GM08714 (cell line): Measurements from ENCODE around the gene RABEPK.
A peak's percentile ranks its signal among the peaks of the same experiment; 100 is the strongest.

Source experiments
- H3K4me3 ChIP-seq: fragments of 200-500 bp; sonication (Bioruptor generic); 2 replicates; pipeline ENCODE4 v1.5.1; 2014; ENCODE audit warnings: mild to moderate bottlenecking, low read length, inconsistent platforms
- ZNF274 ChIP-seq: IDR thresholded peaks from 2 replicates; pipeline ENCODE4 v1.6.1; 2012; ENCODE audit warnings: mild to moderate bottlenecking, low read depth, low read length

RABEPK gene

GRCh38 chr9:125255781-125256391 lies 55.5 kb downstream of the RABEPK start:
- TF ChIP-seq ZNF274 = no peak
- H3K4me3 ChIP-seq = no peak overlapping the region

GRCh38 chr9:125258160-125258785 lies 57.9 kb downstream of the RABEPK start:
- no peak for TF ChIP-seq ZNF274
- no peak overlapping the region for H3K4me3 ChIP-seq

GRCh38 chr9:125258832-125259534 lies 58.6 kb downstream of the RABEPK start:
- no peak overlapping the region for H3K4me3 ChIP-seq
- no peak for TF ChIP-seq ZNF274

GRCh38 chr9:125260561-125260960 lies 60.2 kb downstream of the RABEPK start:
- no peak overlapping the region for H3K4me3 ChIP-seq
- TF ChIP-seq ZNF274 = no peak

GRCh38 chr9:125261501-125262293 lies 61.4 kb downstream of the RABEPK start, which contains the start of gene GAPVD1:
TSS of gene GAPVD1 (plus strand) at chr9:125261826. CDS start at chr9:125298922, 37,096 bp downstream.
- peak within 1 kb of the TSS; percentile 78 for H3K4me3 ChIP-seq
- TF ChIP-seq ZNF274 = no peak

- H3K4me3 ChIP-seq = peak overlapping the region; percentile 78
- no peak for TF ChIP-seq ZNF274
Observed at GRCh38 chr9:125262294-125262991, 62.1 kb downstream of the RABEPK start.

- H3K4me3 ChIP-seq = peak overlapping the region; percentile 33; the same call in 1 of the 2 replicates
Observed at GRCh38 chr9:125264068-125264467, 63.7 kb downstream of the RABEPK start.

GRCh38 chr9:125268394-125269013 lies 68.2 kb downstream of the RABEPK start:
- no peak overlapping the region for H3K4me3 ChIP-seq
- no peak for TF ChIP-seq ZNF274

- H3K4me3 ChIP-seq = no peak overlapping the region
- no peak for TF ChIP-seq ZNF274
Observed at GRCh38 chr9:125269014-125269397, 68.7 kb downstream of the RABEPK start.

- no peak for TF ChIP-seq ZNF274
- H3K4me3 ChIP-seq = no peak overlapping the region
Observed at GRCh38 chr9:125271081-125271480, 70.7 kb downstream of the RABEPK start.

GRCh38 chr9:125272697-125273096 lies 72.4 kb downstream of the RABEPK start:
- no peak overlapping the region for H3K4me3 ChIP-seq
- TF ChIP-seq ZNF274 = no peak

GRCh38 chr9:125276771-125277170 lies 76.4 kb downstream of the RABEPK start:
- no peak for TF ChIP-seq ZNF274
- no peak overlapping the region for H3K4me3 ChIP-seq

GRCh38 chr9:125277411-125277810 lies 77.1 kb downstream of the RABEPK start:
- no peak for TF ChIP-seq ZNF274
- H3K4me3 ChIP-seq = no peak overlapping the region
